ENCODE data around the gene BLOC1S1. TPM values are rescaled to one million over a fixed set of nuclear protein-coding genes. Genes with fewer than 3 reads are reported as not detected.

BLOC1S1 gene
- total and polyA plus RNA-seq, 9 of the 15 experiments (the other 6 are each of a cell fraction or from before 2014, with no cell fraction given), result 75.2 to 161 (median 98.8) TPM

- TF ChIP-seq POLR3G (IDR thresholded peaks at IDR 0.05; ENCODE audit: extremely low read depth, insufficient read length, insufficient replicate concordance) (no peak), ZFP30 (CRISPR knock-in tag; IDR thresholded peaks at IDR 0.05; ENCODE audit: borderline replicate concordance) (no peak), PHF21A (IDR thresholded peaks at IDR 0.05; ENCODE audit: borderline replicate concordance, low read depth) (no peak), E2F6 (IDR thresholded peaks at IDR 0.05; ENCODE audit: borderline replicate concordance in 1 of 2, extremely low read depth in 1 of 2, insufficient read depth in 1 of 2, insufficient read length in 1 of 2, low read depth in 1 of 2, low read length in 1 of 2, poor library complexity in 1 of 2, severe bottlenecking in 1 of 2) (peak; percentile 19 to 46), SMAD4 (CRISPR knock-in tag; conservative IDR thresholded peaks at IDR 0.05) (0 out of 2 replicates have a peak, but pooled peaks have one; percentile 49), KHSRP (IDR thresholded peaks at IDR 0.05) (no peak), PTRF (tag; IDR thresholded peaks at IDR 0.05) (no peak), MAFK (IDR thresholded peaks at IDR 0.05; ENCODE audit: low read length) (no peak), ZZZ3 (IDR thresholded peaks at IDR 0.05) (no peak), SAP30 (IDR thresholded peaks at IDR 0.05; ENCODE audit: borderline replicate concordance, insufficient read depth, low read depth, low read length, poor library complexity, severe bottlenecking) (no peak), MCM3 (IDR thresholded peaks at IDR 0.05) (no peak), RBM25 (IDR thresholded peaks at IDR 0.05; ENCODE audit: low read depth, low read length, severe bottlenecking) (no peak), ZNF584 (CRISPR knock-in tag; IDR thresholded peaks at IDR 0.05; ENCODE audit: low read depth) (no peak), ZNF280B (CRISPR knock-in tag; IDR thresholded peaks at IDR 0.05) (no peak), ZNF134 (CRISPR knock-in tag; conservative IDR thresholded peaks at IDR 0.05) (no peak), HDAC8 (tag; IDR thresholded peaks at IDR 0.05) (no peak), KAT2B (IDR thresholded peaks at IDR 0.05; ENCODE audit: low read depth, low read length) (no peak), NR2C2 (CRISPR knock-in tag; IDR thresholded peaks at IDR 0.05) (no peak), NR2C2 (tag; IDR thresholded peaks at IDR 0.05) (no peak; the same call in 1 of the 2 replicates), GATAD2A (IDR thresholded peaks at IDR 0.05) (no peak), ZBED1 (IDR thresholded peaks at IDR 0.05) (no peak)
- TF ChIP-seq, protein P1, sequence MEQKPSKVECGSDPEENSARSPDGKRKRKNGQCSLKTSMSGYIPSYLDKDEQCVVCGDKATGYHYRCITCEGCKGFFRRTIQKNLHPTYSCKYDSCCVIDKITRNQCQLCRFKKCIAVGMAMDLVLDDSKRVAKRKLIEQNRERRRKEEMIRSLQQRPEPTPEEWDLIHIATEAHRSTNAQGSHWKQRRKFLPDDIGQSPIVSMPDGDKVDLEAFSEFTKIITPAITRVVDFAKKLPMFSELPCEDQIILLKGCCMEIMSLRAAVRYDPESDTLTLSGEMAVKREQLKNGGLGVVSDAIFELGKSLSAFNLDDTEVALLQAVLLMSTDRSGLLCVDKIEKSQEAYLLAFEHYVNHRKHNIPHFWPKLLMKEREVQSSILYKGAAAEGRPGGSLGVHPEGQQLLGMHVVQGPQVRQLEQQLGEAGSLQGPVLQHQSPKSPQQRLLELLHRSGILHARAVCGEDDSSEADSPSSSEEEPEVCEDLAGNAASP (IDR thresholded peaks at IDR 0.05), result no peak
- TF ChIP-seq, protein P2, sequence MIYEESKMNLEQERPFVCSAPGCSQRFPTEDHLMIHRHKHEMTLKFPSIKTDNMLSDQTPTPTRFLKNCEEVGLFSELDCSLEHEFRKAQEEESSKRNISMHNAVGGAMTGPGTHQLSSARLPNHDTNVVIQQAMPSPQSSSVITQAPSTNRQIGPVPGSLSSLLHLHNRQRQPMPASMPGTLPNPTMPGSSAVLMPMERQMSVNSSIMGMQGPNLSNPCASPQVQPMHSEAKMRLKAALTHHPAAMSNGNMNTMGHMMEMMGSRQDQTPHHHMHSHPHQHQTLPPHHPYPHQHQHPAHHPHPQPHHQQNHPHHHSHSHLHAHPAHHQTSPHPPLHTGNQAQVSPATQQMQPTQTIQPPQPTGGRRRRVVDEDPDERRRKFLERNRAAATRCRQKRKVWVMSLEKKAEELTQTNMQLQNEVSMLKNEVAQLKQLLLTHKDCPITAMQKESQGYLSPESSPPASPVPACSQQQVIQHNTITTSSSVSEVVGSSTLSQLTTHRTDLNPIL (CRISPR knock-in tag; IDR thresholded peaks at IDR 0.05), result no peak
These were observed 27.8 kb downstream of the BLOC1S1 start (continued) for GRCh38 chr12:55743406-55744339.
